IPS-NIHi11 (cell line): ENCODE data around the gene LSM8.
"Not testable (repeated sequence)": the region's sequence is repeated elsewhere in the genome, so short reads cannot be mapped to it uniquely, and the experiment has no call there.

Experiments used
- DNase-seq: peaks from one replicate; pipeline ENCODE4 v3.0.0; 2012; ENCODE audit warnings: mixed read lengths, low spot score

LSM8 gene

GRCh38 chr7:118183786-118184564, at the start of gene LSM8:
Gene LSM8 (plus strand): TSS chr7:118184164. CDS start chr7:118184224, 60 bp downstream.
- DNase-seq = peak; percentile 92

DNA sequence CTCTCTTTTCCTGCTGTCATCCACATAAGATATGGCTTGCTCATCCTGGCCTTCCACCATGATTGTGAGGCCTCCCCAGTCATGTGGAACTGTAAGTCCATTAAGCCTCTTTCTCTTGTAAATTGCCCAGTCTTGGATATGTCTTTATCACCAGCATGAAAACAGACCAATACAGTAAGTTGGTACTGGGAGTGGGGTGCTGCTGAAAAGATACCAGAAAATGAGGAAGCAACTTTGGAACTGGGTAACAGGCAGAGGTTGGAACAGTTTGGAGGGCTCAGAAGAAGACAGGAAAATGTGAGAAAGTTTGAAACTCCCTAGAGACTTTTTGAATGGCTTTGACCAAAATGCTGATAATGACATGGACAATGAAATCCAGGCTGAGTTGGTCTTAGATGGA, 49.5 kb upstream of the LSM8 start:
- not testable (repeated sequence) for DNase-seq

DNA sequence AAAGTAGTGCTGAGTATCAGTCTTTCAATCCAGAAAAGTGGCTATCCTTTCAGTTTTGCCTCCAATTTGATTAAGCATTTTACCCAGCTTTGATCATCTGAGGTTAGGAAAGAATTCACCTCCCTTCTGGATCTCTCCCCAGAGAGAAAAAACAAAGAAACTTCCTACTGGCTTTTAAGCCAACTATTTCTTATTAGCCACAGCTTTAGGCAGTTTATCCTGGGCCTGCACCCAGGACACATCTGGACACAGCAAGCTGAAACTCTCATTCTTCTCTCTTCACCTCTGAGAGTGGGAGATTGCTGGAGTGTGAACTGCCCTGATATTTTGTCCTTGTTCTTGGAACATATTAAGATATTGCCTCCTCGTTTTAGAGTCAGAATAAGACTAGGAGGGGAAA, 43.5 kb upstream of the LSM8 start:
- DNase-seq = no peak

- DNase-seq = no peak
Observed at GRCh38 chr7:118142012-118142411, 42.0 kb upstream of the LSM8 start.

- no peak for DNase-seq
Observed at GRCh38 chr7:118148930-118149329, 35.0 kb upstream of the LSM8 start.

- DNase-seq = no peak
Observed at GRCh38 chr7:118149394-118149793, 34.6 kb upstream of the LSM8 start.

GRCh38 chr7:118151671-118152070, 32.3 kb upstream of the LSM8 start:
- no peak for DNase-seq

- DNase-seq = peak; percentile 31
Observed at GRCh38 chr7:118152149-118152548, 31.8 kb upstream of the LSM8 start.

- DNase-seq = no peak
Observed at GRCh38 chr7:118152654-118153053, 31.3 kb upstream of the LSM8 start.

DNA sequence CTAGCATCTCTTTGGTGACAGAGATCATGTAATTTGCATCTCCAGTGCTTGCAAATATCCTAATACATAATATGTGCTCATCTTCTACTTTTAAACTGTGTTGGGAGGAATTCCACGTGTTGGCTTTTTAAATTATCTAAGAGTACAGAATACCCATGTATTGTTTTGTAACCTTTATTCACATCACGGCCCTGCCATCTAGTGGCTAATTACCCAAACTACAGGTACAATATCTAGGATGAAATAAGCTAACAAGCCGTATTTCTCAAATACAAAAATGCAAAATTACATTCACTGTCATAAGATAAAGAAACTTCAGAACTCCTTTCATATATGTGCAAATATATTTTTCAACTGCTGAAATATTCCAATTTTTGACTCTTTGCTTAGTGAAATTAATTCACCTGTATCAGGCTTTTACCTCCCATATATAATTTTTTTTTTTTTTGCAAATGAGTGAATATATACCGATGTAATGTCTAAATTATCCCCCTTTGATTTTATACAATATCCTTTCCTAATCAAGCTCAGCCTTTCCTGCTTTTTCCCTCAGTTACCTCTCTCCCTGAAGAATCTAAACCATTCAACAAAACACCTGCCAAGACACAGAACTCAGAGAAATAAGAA, 30.3 kb upstream of the LSM8 start:
- DNase-seq = peak; percentile 65

DNA sequence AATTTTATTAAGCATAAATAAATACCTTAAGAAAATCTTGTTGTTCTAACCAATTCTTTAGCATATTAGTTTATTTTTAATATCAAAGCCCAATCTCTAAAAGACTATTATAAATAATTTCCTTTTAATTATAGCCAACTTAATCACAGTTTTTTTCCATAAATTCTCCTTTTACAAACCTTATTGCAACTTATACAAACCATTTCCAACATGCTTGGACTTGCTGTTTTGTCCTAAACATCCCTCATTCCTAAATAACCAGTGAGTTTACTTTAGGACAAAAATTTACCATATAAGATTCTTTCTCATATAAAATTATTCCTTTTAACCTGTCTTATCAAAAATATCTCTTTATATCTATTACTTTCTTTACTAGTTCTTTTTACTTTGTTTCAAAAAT, 25.2 kb upstream of the LSM8 start:
- no peak for DNase-seq

DNA sequence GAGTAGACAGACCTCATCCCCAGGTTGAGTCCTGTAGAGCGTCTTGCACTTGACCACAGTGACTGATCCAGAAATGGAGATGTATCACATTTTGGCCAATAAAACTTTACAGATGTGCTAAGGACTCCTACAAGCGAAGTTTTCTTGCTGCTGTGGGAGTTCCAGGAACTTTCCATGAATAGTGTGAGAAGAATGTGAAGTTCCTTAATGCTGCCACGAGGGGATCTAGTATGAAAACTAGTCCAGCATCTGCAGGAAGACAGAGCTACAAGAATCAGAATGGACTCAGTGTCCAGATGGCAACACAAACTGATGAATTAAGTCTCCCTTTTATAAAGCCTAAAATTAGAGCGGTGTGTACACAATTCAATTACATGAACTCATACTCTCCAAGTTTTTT, 14.8 kb upstream of the LSM8 start:
- no peak for DNase-seq

GRCh38 chr7:118175740-118176139, 8.2 kb upstream of the LSM8 start:
- no peak for DNase-seq

DNA sequence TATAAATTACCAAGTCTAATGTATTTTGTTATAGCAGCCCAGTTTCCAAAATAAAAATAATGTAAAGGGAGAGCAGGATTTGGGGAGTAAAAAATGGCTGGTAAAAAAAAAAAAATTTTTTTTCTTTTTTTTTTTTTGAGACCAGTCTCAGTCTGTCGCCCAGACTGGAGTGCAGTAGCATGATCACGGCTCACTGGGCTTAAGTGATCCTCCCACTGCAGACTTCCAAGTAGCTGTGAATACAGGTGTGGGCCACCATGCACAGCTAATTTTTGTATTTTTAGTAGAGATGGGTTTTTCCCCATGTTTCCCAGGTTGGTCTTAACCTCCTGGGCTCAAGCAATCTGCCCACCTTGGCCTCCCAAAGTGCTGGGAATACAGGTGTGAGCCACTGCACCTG, 4.8 kb upstream of the LSM8 start:
- no peak for DNase-seq

GRCh38 chr7:118182593-118183427, 1.2 kb upstream of the LSM8 start:
- no peak for DNase-seq

- DNase-seq = no peak
Observed at GRCh38 chr7:118183428-118183785, 557 bp upstream of the LSM8 start.

DNA sequence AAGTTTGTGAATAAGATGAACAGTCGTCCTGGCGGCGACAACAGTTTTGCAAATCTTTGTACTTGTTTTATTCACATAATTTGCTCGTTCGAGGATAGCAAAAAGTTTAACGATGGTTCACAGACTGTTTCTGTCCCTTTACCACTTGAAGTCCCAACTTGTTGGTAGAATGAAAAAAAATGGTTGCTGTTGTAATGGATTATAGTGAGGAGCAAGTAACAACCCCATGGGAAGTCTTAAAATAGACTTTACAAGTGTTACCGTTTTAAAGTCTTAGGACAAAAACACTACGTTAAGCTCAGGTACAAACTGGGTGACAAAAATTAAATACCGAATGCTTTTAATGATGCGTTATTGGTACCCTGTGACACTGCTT, 589 bp downstream of the LSM8 start:
- DNase-seq = no peak

- DNase-seq = no peak
Observed at GRCh38 chr7:118185163-118185860, 1.3 kb downstream of the LSM8 start.

DNA sequence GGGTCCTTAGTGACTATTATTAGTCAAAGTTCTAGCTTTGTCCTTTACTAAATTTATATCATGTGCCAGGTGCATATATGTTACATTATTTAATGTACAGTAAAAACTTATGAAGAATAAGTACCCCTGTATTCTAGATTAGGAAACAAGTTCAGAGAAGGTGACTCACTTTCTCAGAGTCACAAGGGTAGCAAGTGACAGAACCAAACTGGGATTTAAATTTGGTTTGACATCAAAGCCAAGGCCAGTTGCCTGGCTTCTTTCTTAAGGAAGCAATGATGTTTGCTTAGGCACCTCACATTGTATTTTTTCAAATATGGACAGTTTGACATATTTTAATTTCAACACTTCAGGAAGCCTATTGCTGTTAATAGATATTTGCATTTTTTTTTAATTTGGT, 2.5 kb downstream of the LSM8 start:
- no peak for DNase-seq

GRCh38 chr7:118194571-118194970, 10.6 kb downstream of the LSM8 start:
- DNase-seq = no peak

- peak; percentile 29 for DNase-seq
Observed at GRCh38 chr7:118195837-118196474, 12.0 kb downstream of the LSM8 start.

DNA sequence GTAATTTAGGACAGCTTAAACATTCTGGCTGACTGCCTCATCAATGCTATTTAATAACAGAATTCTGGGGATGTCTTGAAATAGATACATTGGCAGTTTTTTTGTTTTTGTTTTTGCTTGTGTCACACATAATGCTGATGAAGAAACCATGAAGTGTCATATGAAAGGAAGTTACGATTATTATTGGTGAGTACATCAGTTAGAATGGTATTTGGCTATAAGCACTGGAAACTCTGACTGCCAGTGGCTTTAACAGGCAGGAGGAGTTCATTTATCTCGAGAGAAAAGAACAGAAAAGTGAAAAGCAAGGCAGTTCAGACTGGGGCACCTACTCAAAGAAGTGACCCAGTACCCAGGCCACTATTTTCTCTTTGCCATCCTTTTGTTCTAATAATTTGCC, 18.1 kb downstream of the LSM8 start:
- no peak for DNase-seq
